Panc1 (cell line): ENCODE measurements around the gene ENOX1. TPM values are rescaled to one million over a fixed set of nuclear protein-coding genes. Genes with fewer than 3 reads are reported as not detected.

Source experiments
- ATAC-seq: fragments of 200-7000 bp; cut with Tn5 transposase; 2 replicates; pipeline ENCODE4 v1.9.1; 2020; ENCODE audit warnings: mild to moderate bottlenecking, moderate library complexity
- BruUV-seq: library from RNA; stranded (reverse); fragments of 400-500 nt; replicated peaks from 2 replicates; lab custom pipeline; 2021; lab: Mats Ljungman, UMichigan
- CTCF ChIA-PET: fragments of 300-600 bp; sonication (Branson Sonifier 250); formaldehyde crosslinking; loops from one replicate; lab custom pipeline; 2022; ENCODE audit warnings: antibody characterized with exemption; lab: Charles Lee
- POLR2A ChIA-PET: fragments of 300-600 bp; sonication (Branson Sonifier 250); formaldehyde crosslinking; loops from one replicate; lab custom pipeline; 2022; ENCODE audit warnings: antibody characterized with exemption; lab: Charles Lee
- DNase-seq: peaks from one replicate; pipeline ENCODE4 v3.0.0-alpha.2; 2010; ENCODE audit warnings: low read depth, low spot score
- H3K27ac ChIP-seq: 2 replicates; pipeline ENCODE4 v1.5.1; 2011; ENCODE audit warnings: mild to moderate bottlenecking, low read length, inconsistent platforms
- H3K27me3 ChIP-seq: fragments of 200-500 bp; sonication (Bioruptor generic); 2 replicates; pipeline ENCODE4 v1.6.0; 2014; ENCODE audit warnings: low read length, inconsistent platforms; ENCODE audit not compliant: control insufficient read depth, insufficient read depth
- H3K36me3 ChIP-seq: fragments of 200-500 bp; sonication (Bioruptor generic); 2 replicates; pipeline ENCODE4 v1.5.1; 2014; ENCODE audit warnings: inconsistent platforms, mild to moderate bottlenecking, low read length, moderate library complexity; ENCODE audit not compliant: control insufficient read depth, insufficient read depth
- H3K4me1 ChIP-seq: 2 replicates; pipeline ENCODE4 v1.5.1; 2011; ENCODE audit warnings: inconsistent platforms, mild to moderate bottlenecking, low read length, moderate library complexity; ENCODE audit not compliant: control insufficient read depth, insufficient read depth
- H3K4me3 ChIP-seq, 2 experiments: 2 replicates each; pipeline ENCODE4 v1.5.1; 2011 to 2012; ENCODE audit warnings: low read depth in 2 of 2, low read length in 2 of 2, mild to moderate bottlenecking in 2 of 2, inconsistent platforms in 1 of 2, moderate library complexity in 1 of 2
- H3K9me3 ChIP-seq: fragments of 200-500 bp; sonication (Bioruptor generic); 2 replicates; pipeline ENCODE4 v1.5.1; 2014; ENCODE audit warnings: low read depth, mild to moderate bottlenecking, inconsistent platforms, low read length, moderate library complexity; ENCODE audit not compliant: control insufficient read depth, insufficient read depth
- POLR2AphosphoS5 ChIP-seq: IDR thresholded peaks from 2 replicates; pipeline ENCODE4 v1.6.1; 2012; ENCODE audit warnings: mild to moderate bottlenecking, low read depth, low read length, moderate library complexity
- SIN3A ChIP-seq: IDR thresholded peaks from 2 replicates; pipeline ENCODE4 v1.6.1; 2012; ENCODE audit warnings: low read depth, mild to moderate bottlenecking, low read length, moderate library complexity, borderline replicate concordance; ENCODE audit not compliant: insufficient read depth
- TCF7L2 ChIP-seq: IDR thresholded peaks from 2 replicates; pipeline ENCODE4 v1.6.1; 2011; ENCODE audit warnings: mild to moderate bottlenecking, low read depth, low read length, inconsistent platforms
- in situ Hi-C: cut with HindIII; loops from 2 replicates; pipeline ENCODE4 v1.10.0; 2016; ENCODE audit warnings: low sequenced_read_pairs, low pct_unique_long_range_greater_than_20kb
- intact Hi-C: fragments of 100-400 bp; cut with micrococcal nuclease; formaldehyde crosslinking; loops from one replicate; pipeline ENCODE4 v1.10.0; 2022; ENCODE audit not compliant: unreplicated experiment
- total RNA-seq: library from RNA; stranded (reverse); gene quantifications from one replicate; pipeline ENCODE4 v1.2.1, GENCODE V29; 2021; ENCODE audit not compliant: unreplicated experiment
- TF ChIP-seq, protein P1 (sequence below), 2 experiments: IDR thresholded peaks; 2 replicates each; pipeline ENCODE4 v1.6.1; 2011 to 2012; ENCODE audit warnings: low read depth in 2 of 2, control low read depth in 1 of 2, low read length in 1 of 2, mild to moderate bottlenecking in 1 of 2, moderate library complexity in 1 of 2; ENCODE audit not compliant: insufficient read depth in 1 of 2
- TF ChIP-seq, protein P2 (sequence below): fragments of 450-650 bp; IDR thresholded peaks from 2 replicates; pipeline ENCODE4 v1.5.1; 2017; ENCODE audit warnings: mild to moderate bottlenecking

Gene ENOX1
- total RNA-seq, 1 experiment from 2014 or later: 0.23 TPM

DNA sequence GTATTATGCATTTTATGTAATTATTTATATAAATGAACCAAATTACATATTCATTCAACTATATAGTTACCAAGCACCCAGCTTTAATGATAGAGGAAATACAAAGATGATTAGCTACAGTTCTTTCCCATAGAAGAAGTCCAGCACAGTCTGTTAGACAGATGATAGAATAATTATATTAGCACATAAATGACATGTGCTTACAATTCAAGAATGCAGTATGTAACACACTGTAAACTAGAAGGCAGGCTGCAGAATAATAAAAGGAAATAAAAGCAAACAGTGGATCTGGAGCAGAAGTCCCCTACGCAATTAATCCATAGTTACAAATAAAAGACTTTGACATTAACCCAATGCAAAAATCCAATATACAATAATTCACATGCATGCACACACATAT, 384.4 kb downstream of the ENOX1 start:
- CTCF ChIA-PET: no interaction called here
- BruUV-seq: no TSS peak
- in situ Hi-C loops: no loop called here

DNA sequence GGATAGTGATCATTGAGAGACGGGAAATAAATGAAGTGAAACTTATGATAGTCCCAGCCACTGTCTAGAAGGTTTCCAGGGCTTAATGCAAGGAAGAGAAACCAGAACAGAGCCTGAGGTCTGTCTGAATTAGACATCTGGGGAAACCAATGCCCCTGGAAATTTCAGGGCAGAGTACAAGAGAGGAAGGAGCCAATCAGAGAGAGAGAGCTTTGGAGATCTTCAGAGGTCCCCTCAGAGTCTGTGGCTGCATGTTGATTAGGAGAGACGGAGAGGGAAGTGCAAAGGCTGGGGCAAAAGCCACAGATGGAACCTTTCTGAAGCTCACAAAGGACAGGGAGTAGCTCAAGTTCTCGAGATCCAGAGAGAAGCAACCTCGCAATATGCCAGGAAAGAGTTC, 385.4 kb downstream of the ENOX1 start:
- Histone ChIP-seq H3K4me3 (no peak overlapping the region), H3K27ac (no peak overlapping the region), H3K27me3 (no peaks in the 10 kb centered on the region), H3K4me1 (no peaks in the 10 kb centered on the region), H3K36me3 (no peaks in the 10 kb centered on the region), H3K9me3 (no peaks in the 10 kb centered on the region)
- BruUV-seq: no TSS peak
- CTCF ChIA-PET: no interaction called here
- POLR2A ChIA-PET: no interaction called here
- intact Hi-C loops: no loop called here
- no peak for ATAC-seq
- TF ChIP-seq, protein P1, sequence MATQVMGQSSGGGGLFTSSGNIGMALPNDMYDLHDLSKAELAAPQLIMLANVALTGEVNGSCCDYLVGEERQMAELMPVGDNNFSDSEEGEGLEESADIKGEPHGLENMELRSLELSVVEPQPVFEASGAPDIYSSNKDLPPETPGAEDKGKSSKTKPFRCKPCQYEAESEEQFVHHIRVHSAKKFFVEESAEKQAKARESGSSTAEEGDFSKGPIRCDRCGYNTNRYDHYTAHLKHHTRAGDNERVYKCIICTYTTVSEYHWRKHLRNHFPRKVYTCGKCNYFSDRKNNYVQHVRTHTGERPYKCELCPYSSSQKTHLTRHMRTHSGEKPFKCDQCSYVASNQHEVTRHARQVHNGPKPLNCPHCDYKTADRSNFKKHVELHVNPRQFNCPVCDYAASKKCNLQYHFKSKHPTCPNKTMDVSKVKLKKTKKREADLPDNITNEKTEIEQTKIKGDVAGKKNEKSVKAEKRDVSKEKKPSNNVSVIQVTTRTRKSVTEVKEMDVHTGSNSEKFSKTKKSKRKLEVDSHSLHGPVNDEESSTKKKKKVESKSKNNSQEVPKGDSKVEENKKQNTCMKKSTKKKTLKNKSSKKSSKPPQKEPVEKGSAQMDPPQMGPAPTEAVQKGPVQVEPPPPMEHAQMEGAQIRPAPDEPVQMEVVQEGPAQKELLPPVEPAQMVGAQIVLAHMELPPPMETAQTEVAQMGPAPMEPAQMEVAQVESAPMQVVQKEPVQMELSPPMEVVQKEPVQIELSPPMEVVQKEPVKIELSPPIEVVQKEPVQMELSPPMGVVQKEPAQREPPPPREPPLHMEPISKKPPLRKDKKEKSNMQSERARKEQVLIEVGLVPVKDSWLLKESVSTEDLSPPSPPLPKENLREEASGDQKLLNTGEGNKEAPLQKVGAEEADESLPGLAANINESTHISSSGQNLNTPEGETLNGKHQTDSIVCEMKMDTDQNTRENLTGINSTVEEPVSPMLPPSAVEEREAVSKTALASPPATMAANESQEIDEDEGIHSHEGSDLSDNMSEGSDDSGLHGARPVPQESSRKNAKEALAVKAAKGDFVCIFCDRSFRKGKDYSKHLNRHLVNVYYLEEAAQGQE (IDR thresholded peaks at IDR 0.05; ENCODE audit: insufficient read depth in 1 of 2, low read depth in 2 of 2, low read length in 1 of 2): no peak
- no peak for TF ChIP-seq POLR2AphosphoS5
- TF ChIP-seq TCF7L2: no peak
- TF ChIP-seq, protein P2, sequence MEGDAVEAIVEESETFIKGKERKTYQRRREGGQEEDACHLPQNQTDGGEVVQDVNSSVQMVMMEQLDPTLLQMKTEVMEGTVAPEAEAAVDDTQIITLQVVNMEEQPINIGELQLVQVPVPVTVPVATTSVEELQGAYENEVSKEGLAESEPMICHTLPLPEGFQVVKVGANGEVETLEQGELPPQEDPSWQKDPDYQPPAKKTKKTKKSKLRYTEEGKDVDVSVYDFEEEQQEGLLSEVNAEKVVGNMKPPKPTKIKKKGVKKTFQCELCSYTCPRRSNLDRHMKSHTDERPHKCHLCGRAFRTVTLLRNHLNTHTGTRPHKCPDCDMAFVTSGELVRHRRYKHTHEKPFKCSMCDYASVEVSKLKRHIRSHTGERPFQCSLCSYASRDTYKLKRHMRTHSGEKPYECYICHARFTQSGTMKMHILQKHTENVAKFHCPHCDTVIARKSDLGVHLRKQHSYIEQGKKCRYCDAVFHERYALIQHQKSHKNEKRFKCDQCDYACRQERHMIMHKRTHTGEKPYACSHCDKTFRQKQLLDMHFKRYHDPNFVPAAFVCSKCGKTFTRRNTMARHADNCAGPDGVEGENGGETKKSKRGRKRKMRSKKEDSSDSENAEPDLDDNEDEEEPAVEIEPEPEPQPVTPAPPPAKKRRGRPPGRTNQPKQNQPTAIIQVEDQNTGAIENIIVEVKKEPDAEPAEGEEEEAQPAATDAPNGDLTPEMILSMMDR: no peak
- no peak for TF ChIP-seq SIN3A
- DNase-seq: no peak
- in situ Hi-C loops: no loop called here

More for the DNA sequence above, 384.4 kb downstream of the ENOX1 start:
- Histone ChIP-seq H3K4me1 (no peaks in the 10 kb centered on the region), H3K9me3 (no peaks in the 10 kb centered on the region), H3K27ac (no peak overlapping the region), H3K4me3 (no peak overlapping the region), H3K36me3 (no peaks in the 10 kb centered on the region), H3K27me3 (no peaks in the 10 kb centered on the region)
- ATAC-seq (no peak), DNase-seq (no peak)
- TF ChIP-seq, protein P1 (IDR thresholded peaks at IDR 0.05; ENCODE audit: insufficient read depth in 1 of 2, low read depth in 2 of 2, low read length in 1 of 2): no peak
- TF ChIP-seq POLR2AphosphoS5 (no peak), SIN3A (no peak), TCF7L2 (no peak)
- TF ChIP-seq, protein P2: no peak
- POLR2A ChIA-PET: no interaction called here
- intact Hi-C loops: no loop called here
